ENCODE data around the gene ARFRP1.
A peak's percentile ranks its signal among the peaks of the same experiment; 100 is the strongest.

The ARFRP1 gene

GRCh38 chr20:63743210-63743970, 35.6 kb upstream of the ARFRP1 start:
- no peak for DNase-seq (ENCODE audit: low read depth)

GRCh38 chr20:63742381-63743024, 34.7 kb upstream of the ARFRP1 start:
- no peak for DNase-seq (ENCODE audit: low read depth)

- DNase-seq (ENCODE audit: low read depth): no peak
Measured at GRCh38 chr20:63741676-63742380, 34.1 kb upstream of the ARFRP1 start.

GRCh38 chr20:63741354-63741675, 33.5 kb upstream of the ARFRP1 start:
- no peak for DNase-seq (ENCODE audit: low read depth)

- DNase-seq (ENCODE audit: low read depth): no peak
Measured at GRCh38 chr20:63740627-63741353, 33.0 kb upstream of the ARFRP1 start.

- peak; percentile 63 for DNase-seq (ENCODE audit: low read depth)
Measured at GRCh38 chr20:63740070-63740626, 32.4 kb upstream of the ARFRP1 start.

- peak; percentile 56 for DNase-seq (ENCODE audit: low read depth)
Measured at GRCh38 chr20:63739130-63740069, 31.6 kb upstream of the ARFRP1 start, which contains the start of gene SLC2A4RG. Gene SLC2A4RG (plus strand): TSS chr20:63739776. CDS start chr20:63739913, 137 bp downstream.

- DNase-seq (ENCODE audit: low read depth): no peak
Measured at GRCh38 chr20:63738687-63739129, 30.9 kb upstream of the ARFRP1 start.

GRCh38 chr20:63737945-63738686, 30.3 kb upstream of the ARFRP1 start:
- DNase-seq (ENCODE audit: low read depth): no peak

- no peak for DNase-seq (ENCODE audit: low read depth)
Measured at GRCh38 chr20:63737695-63737944, 29.8 kb upstream of the ARFRP1 start.

- DNase-seq (ENCODE audit: low read depth): peak; percentile 65
Measured at GRCh38 chr20:63736893-63737694, 29.3 kb upstream of the ARFRP1 start.

- peak; percentile 77 for DNase-seq (ENCODE audit: low read depth)
Measured at GRCh38 chr20:63735859-63736718, 28.3 kb upstream of the ARFRP1 start, which contains the start of gene LIME1. Gene LIME1 (plus strand): TSS chr20:63736664. CDS start chr20:63737550, 886 bp downstream.

GRCh38 chr20:63734946-63735858, 27.4 kb upstream of the ARFRP1 start:
- no peak for DNase-seq (ENCODE audit: low read depth)

GRCh38 chr20:63734111-63734945, 26.6 kb upstream of the ARFRP1 start:
- DNase-seq (ENCODE audit: low read depth): no peak

GRCh38 chr20:63733579-63734081, 25.9 kb upstream of the ARFRP1 start:
- no peak for DNase-seq (ENCODE audit: low read depth)

GRCh38 chr20:63733117-63733516, 25.3 kb upstream of the ARFRP1 start:
- DNase-seq (ENCODE audit: low read depth): no peak
